Hepatocyte (in vitro differentiated cells): Measurements from ENCODE around the gene PEX11A. TPM values are rescaled to one million over a fixed set of nuclear protein-coding genes. Genes with fewer than 3 reads are reported as not detected.

Experiments used
- DNase-seq: peaks from one replicate; pipeline ENCODE4 v3.0.0-alpha.2; 2016; ENCODE audit warnings: low spot score
- H2AFZ ChIP-seq: fragments of 200-600 bp; sonication (generic); 2 replicates; pipeline ENCODE4 v1.6.0; 2016; ENCODE audit warnings: antibody characterized with exemption, mild to moderate bottlenecking
- H3K27ac ChIP-seq: fragments of 200-600 bp; sonication (generic); 2 replicates; pipeline ENCODE4 v1.5.1; 2016; ENCODE audit warnings: mild to moderate bottlenecking
- H3K27me3 ChIP-seq: fragments of 200-600 bp; sonication (generic); 2 replicates; pipeline ENCODE4 v1.6.1; 2016
- H3K36me3 ChIP-seq: fragments of 200-600 bp; sonication (generic); replicated peaks from 2 replicates; pipeline ENCODE4 v1.5.1; 2016; ENCODE audit warnings: low read depth; ENCODE audit not compliant: insufficient read depth
- H3K4me1 ChIP-seq: fragments of 200-600 bp; sonication (generic); 2 replicates; pipeline ENCODE4 v1.5.1; 2016; ENCODE audit warnings: mild to moderate bottlenecking, moderate library complexity; ENCODE audit not compliant: insufficient read depth
- H3K4me2 ChIP-seq: fragments of 200-600 bp; sonication (generic); 2 replicates; pipeline ENCODE4 v1.6.0; 2016
- H3K4me3 ChIP-seq: fragments of 200-600 bp; sonication (generic); 2 replicates; pipeline ENCODE4 v1.5.1; 2016; ENCODE audit warnings: mild to moderate bottlenecking
- H3K79me2 ChIP-seq: fragments of 200-600 bp; sonication (generic); 2 replicates; pipeline ENCODE4 v1.6.0; 2017; ENCODE audit warnings: mild to moderate bottlenecking
- H3K9me2 ChIP-seq: fragments of 200-600 bp; sonication (generic); replicated peaks from 2 replicates; pipeline ENCODE4 v1.6.0; 2017; ENCODE audit warnings: mild to moderate bottlenecking; ENCODE audit not compliant: insufficient read depth
- H3K9me3 ChIP-seq: fragments of 200-600 bp; sonication (generic); 2 replicates; pipeline ENCODE4 v1.5.1; 2016; ENCODE audit warnings: low read depth, mild to moderate bottlenecking
- H4K20me1 ChIP-seq: fragments of 200-600 bp; sonication (generic); 2 replicates; pipeline ENCODE4 v1.6.0; 2016; ENCODE audit warnings: mild to moderate bottlenecking; ENCODE audit not compliant: insufficient read depth, poor library complexity, severe bottlenecking
- CTCF ChIP-seq: fragments of 200-600 bp; sonication (generic); IDR thresholded peaks from 2 replicates; pipeline ENCODE4 v1.5.1; 2016; ENCODE audit warnings: antibody characterized with exemption, mild to moderate bottlenecking; ENCODE audit not compliant: poor library complexity
- EZH2 ChIP-seq: fragments of 200-600 bp; sonication (generic); IDR thresholded peaks from 2 replicates; pipeline ENCODE4 v1.6.1; 2016; ENCODE audit warnings: antibody characterized with exemption, mild to moderate bottlenecking, borderline replicate concordance
- EZH2phosphoT487 ChIP-seq: fragments of 200-600 bp; sonication (generic); IDR thresholded peaks from one replicate; pipeline ENCODE4 v1.6.1; 2018; ENCODE audit warnings: antibody characterized with exemption, mild to moderate bottlenecking, low read depth, moderate library complexity; ENCODE audit not compliant: unreplicated experiment, severe bottlenecking
- WGBS: methylation state at CpG from one replicate; pipeline ENCODE4 v1.1.6; 2016; ENCODE audit warnings: low lambda C conversion rate; ENCODE audit errors: missing lambda C conversion rate; 5-methylcytosine and 5-hydroxymethylcytosine counted together
- polyA plus RNA-seq: library from polyadenylated mRNA; unstranded; fragments of >200 nt; fragmentation: Nextera tagmentation; extraction: Ambion mirVana; gene quantifications from 2 replicates; pipeline ENCODE4 v1.2.1, GENCODE V29; 2016
- total RNA-seq: library from RNA; depleted of rRNA; stranded (reverse); fragments of >200 nt; gene quantifications from 2 replicates; pipeline ENCODE4 v1.2.3, GENCODE V29; 2014

The PEX11A gene
- total and polyA plus RNA-seq, 2 experiments from 2014 or later = 10.0 to 10.7 TPM

DNA sequence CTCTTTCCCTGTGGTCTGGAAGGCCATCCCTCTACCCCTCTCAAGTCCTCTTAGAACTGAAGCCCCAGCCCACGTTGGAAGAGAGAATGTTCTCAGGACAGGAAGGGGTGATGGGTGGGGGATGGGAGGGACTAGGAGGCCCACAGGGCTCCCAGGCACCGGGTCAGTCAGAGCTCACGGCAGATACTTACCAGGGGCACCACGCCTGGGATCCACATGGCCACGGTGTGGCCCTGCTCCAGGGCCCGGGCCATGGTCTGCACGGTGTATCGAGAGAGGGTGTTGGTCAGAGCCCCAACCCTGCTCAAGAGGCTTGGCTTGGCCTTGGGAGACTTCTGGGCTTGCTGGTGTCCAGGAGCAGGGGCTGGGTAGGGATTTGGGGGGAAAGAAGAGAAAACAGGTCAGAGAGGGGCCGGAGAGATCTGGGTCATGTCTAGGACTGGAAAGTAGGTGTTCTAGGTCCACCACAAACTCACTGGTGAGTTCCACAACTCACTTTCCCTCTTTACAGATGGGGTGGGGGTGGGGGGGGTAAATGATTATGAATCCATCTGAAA lies 21.2 kb downstream of the PEX11A start:
- Histone ChIP-seq H3K4me2 (no peak overlapping the region), H3K4me1 (peaks cover 12% of the 10 kb centered on the region), H3K79me2 (no peaks in the 10 kb centered on the region), H3K9me2 (no peaks in the 10 kb centered on the region), H3K4me3 (no peak overlapping the region), H3K27me3 (no peaks in the 10 kb centered on the region), H3K36me3 (no peaks in the 10 kb centered on the region), H3K9me3 (no peaks in the 10 kb centered on the region), H4K20me1 (no peaks in the 10 kb centered on the region), H2AFZ (no peak overlapping the region), H3K27ac (no peak overlapping the region)
- 78% methylated on average over 8 of the region's 9 CpGs for WGBS
- TF ChIP-seq CTCF = no peak
- TF ChIP-seq EZH2phosphoT487 = no peak
- no peak for TF ChIP-seq EZH2
- DNase-seq = no peak

GRCh38 chr15:89668171-89668570 lies 22.4 kb downstream of the PEX11A start:
- Histone ChIP-seq H3K4me1 (peaks cover 12% of the 10 kb centered on the region), H4K20me1 (no peaks in the 10 kb centered on the region), H2AFZ (no peak overlapping the region), H3K9me2 (no peaks in the 10 kb centered on the region), H3K27ac (no peak overlapping the region), H3K79me2 (no peaks in the 10 kb centered on the region), H3K4me2 (no peak overlapping the region), H3K27me3 (no peaks in the 10 kb centered on the region), H3K4me3 (no peak overlapping the region), H3K36me3 (no peaks in the 10 kb centered on the region), H3K9me3 (no peaks in the 10 kb centered on the region)
- DNase-seq = no peak
- TF ChIP-seq CTCF = no peak
- TF ChIP-seq EZH2 = no peak
- TF ChIP-seq EZH2phosphoT487 = no peak
- 97% methylated on average over 3 of the region's 3 CpGs for WGBS

- peaks cover 12% of the 10 kb centered on the region for H3K4me1 ChIP-seq
- no peak overlapping the region for H3K4me2 ChIP-seq
- H3K27me3 ChIP-seq = no peaks in the 10 kb centered on the region
- H3K4me3 ChIP-seq = no peak overlapping the region
- H3K27ac ChIP-seq = no peak overlapping the region
- H3K9me3 ChIP-seq = no peaks in the 10 kb centered on the region
- H3K79me2 ChIP-seq = no peaks in the 10 kb centered on the region
- WGBS = 95% methylated on average over 7 of the region's 7 CpGs
- H3K36me3 ChIP-seq = no peaks in the 10 kb centered on the region
- no peaks in the 10 kb centered on the region for H3K9me2 ChIP-seq
- no peak overlapping the region for H2AFZ ChIP-seq
- no peaks in the 10 kb centered on the region for H4K20me1 ChIP-seq
- TF ChIP-seq CTCF = no peak
- TF ChIP-seq EZH2 = no peak
- TF ChIP-seq EZH2phosphoT487 = no peak
- no peak for DNase-seq
Measured at GRCh38 chr15:89667706-89667960, 22.9 kb downstream of the PEX11A start.
